Fibroblast of pulmonary artery (primary cell): ENCODE data around the gene BCR.
"Not testable (repeated sequence)": the region's sequence is repeated elsewhere in the genome, so short reads cannot be mapped to it uniquely, and the experiment has no call there.

Source experiments
- DNase-seq: peaks from one replicate; pipeline ENCODE4 v3.0.0-alpha.2; 2010; ENCODE audit warnings: low read depth
- H3K4me3 ChIP-seq: replicated peaks from 2 replicates; pipeline ENCODE4 v1.5.1; 2011; ENCODE audit warnings: low read depth, mild to moderate bottlenecking, control low read depth, low read length, moderate library complexity
- TF ChIP-seq, protein P1 (sequence below): IDR thresholded peaks from 2 replicates; pipeline ENCODE4 v1.5.1; 2011; ENCODE audit warnings: mild to moderate bottlenecking, control low read depth, low read length, inconsistent platforms; ENCODE audit errors: missing control alignments

The BCR gene

DNA sequence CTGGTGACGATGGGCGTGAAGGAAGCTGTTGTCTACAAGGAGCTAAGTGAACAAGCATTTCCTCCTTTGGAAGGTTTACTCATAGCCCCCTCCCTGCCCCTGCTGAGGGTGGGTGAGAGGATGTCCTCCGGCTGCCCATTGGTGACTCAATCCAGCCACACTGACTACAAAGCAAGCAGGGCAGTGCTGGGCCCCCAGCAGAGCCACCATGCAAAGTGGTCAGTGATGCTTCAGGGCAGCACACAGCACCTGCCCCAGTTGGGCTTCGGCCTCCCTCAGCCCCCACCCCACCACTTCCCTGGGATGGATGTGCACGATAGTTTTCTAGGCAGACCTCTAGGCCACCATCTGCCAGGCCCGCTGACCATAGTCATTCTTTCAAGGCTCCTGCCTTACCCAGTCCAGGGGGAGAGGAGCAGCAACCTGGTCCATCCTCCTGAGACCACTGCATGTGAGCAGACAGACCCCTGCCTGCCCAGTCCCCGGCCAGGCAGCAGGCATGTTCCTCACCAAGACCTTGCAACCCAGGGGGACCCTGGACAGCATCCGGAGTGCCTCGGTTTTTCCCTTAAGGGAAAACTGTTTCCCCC is 125.1 kb downstream of the BCR start:
- H3K4me3 ChIP-seq, result peak overlapping the region; percentile 40
- peak; percentile 83 for DNase-seq
- TF ChIP-seq, protein P1, sequence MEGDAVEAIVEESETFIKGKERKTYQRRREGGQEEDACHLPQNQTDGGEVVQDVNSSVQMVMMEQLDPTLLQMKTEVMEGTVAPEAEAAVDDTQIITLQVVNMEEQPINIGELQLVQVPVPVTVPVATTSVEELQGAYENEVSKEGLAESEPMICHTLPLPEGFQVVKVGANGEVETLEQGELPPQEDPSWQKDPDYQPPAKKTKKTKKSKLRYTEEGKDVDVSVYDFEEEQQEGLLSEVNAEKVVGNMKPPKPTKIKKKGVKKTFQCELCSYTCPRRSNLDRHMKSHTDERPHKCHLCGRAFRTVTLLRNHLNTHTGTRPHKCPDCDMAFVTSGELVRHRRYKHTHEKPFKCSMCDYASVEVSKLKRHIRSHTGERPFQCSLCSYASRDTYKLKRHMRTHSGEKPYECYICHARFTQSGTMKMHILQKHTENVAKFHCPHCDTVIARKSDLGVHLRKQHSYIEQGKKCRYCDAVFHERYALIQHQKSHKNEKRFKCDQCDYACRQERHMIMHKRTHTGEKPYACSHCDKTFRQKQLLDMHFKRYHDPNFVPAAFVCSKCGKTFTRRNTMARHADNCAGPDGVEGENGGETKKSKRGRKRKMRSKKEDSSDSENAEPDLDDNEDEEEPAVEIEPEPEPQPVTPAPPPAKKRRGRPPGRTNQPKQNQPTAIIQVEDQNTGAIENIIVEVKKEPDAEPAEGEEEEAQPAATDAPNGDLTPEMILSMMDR, result no peak

DNA sequence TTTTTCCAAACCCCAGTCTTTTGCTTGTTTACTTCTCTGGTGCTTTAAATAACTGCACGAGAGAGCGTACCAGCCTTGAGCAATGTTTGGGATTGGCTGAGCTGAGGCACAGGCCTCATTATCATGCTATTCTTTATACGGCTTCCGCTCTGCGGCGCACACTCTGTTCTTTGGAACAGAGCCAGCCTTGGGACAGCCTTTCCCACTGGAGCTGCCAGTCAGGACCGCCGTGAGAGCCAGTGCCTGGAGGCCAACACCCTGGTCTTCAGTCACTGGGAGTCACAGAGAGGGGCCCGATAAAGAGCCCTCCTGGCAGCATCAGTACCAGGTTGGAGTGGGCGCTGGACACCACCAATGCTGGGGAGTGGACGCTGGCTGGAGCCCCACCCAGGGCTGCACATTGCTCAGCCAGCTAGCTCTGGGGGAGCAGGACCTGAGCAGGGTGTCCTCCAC is 125.6 kb downstream of the BCR start:
- peak; percentile 97 for DNase-seq
- TF ChIP-seq, protein P1, result no peak
- H3K4me3 ChIP-seq, result peak overlapping the region; percentile 40

DNA sequence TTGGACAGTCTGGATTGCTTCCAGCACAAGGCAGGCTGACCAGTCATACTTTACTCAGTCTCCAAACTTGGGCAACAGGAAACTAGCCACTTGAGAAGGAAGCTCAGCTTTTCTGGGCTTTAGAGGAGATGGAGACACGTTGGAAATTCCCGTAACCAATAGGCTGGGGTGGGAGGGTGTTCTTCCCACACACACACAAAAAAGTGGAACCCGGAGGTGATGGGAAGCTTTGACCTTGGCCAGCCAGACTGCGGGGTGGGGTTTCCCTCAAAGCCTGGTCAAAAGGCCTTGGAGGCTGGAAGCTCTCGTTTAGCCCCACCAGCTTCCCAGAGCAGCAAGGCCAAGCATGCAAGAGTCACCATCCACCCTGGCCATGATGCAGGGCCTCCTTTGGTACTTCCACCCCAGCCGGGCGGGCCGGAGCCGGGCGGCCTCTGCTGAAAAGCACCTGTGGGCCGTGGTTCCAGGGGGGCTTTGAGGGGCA is 126.2 kb downstream of the BCR start:
- DNase-seq, result peak; percentile 95
- TF ChIP-seq, protein P1, result no peak
- peak overlapping the region; percentile 4 for H3K4me3 ChIP-seq

DNA sequence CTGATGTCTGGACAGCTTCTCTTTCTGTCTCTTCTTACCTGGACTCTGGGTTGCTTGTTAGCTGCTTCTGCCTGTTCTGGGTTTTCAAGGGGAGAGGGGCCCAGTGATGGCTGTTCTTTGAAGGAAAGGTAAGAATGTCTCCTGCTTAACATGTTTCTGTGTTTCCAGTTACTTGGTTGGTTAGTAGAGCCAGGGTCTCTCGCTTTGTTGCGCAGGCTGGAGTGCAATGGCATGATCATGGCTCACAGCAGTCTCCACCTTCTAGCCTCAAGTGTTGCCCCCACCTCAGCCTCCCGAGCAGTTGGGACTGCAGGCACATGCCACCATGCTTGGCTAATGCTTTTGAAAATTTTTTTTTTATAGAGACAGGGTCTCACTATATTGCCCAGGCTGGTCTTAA is 126.6 kb downstream of the BCR start:
- H3K4me3 ChIP-seq, result no peak overlapping the region
- DNase-seq, result no peak
- TF ChIP-seq, protein P1, result no peak

DNA sequence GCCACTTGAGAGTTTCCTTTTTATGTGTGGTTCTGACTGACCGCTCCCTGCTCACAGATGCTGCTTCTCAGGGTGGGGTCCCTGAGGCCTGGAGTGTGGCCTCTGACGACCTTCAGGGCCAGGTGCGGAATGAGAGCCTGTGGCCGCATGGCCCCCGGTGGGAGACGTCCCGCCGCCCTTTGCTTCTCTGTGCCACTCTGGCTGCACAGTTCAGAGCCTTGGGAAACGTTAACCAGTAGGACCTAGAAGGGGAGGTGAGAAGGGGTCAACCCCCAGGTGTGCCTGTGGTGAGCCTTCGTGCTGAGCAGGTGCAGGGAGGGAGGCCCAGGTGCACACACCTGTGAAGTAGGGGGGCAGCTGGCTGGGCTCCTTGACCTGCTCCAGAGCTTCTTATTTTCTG is 127.2 kb downstream of the BCR start:
- H3K4me3 ChIP-seq, DNase-seq: not testable (repeated sequence)

DNA sequence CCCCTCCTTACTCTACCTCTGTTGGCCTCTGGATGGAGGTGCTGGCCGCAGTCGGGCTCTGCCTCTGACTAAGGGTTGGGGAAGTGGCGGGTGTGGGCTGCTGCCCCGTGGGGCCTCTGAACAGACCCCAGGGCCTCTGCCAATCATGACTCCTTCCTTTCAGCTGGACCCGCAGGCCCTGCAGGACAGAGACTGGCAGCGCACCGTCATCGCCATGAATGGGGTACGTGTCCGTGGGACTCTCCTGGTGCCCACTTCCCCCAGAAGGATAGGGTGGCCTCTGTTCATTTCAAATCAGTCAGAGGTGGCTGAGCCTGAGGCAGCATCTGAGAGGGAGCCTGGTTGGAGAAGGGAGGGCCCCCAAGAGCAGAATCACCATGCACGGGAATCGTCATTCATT is 129.0 kb downstream of the BCR start:
- H3K4me3 ChIP-seq, DNase-seq: not testable (repeated sequence)

DNA sequence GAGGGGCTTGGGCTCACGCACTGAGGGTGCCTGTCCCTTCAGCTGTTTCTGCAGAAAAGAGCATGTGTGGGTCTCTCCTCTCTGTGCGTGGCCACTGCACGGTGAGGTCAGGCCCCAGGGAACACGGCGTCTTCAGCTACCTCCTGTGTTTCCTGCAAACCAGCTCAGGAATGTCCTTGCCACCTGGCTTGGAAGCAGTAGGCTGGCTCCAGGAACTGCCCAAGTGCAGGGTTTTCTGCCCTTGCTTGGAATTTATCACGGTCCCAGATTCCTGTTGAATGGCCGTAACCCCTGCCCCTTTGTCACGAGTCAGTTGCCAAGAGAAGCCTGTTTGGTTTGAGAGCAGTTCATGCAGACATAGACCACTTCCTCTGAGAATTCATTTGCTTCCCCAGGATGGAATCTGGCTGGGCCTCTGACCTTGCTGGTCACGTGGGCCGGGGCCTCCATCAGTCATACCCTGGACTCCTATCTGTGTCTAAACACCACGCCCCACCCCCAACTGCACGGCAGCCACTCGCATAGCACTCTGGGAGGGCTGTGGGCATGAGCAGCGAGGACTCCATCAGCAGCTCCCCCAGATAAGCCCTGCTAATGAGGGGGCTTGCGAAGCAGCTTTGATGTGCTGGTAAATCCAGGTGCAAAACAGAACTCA is 130.3 kb downstream of the BCR start:
- not testable (repeated sequence) for H3K4me3 ChIP-seq
- DNase-seq, result peak; percentile 31

DNA sequence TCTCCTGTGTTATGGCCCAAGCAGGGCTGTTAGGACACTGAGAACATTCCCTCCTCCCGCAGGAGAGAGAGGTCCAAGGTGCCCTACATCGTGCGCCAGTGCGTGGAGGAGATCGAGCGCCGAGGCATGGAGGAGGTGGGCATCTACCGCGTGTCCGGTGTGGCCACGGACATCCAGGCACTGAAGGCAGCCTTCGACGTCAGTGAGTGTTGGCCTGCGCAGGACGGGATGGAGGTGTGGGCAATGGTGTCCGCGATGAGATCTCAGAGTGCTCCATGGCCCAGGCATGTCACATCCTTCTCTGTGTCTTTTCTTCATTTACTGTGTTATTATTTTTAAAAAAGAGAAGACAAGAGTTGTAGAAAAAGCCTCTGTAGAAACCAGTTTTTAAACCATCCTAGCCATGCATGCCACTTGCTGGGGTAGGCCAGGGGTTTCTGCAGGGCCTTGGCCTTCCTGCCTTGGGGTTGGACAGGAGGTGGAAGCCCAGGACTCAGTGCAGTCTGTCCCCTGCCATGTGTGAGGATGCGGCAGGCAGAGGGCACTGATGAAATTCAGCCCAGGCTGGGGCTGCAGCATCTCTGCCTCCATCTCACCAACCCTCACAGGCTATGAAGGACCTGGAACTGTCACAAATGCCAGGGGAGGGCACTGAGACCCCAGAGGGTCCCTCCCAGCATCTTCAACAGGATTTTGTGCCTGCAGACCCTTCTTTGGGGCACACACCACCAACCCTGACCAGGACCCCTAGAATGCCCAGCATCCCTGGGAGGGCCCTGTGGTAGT is 131.5 kb downstream of the BCR start:
- not testable (repeated sequence) for H3K4me3 ChIP-seq, DNase-seq
